ENCODE measurements around the gene STARD7. TPM values are rescaled to one million over a fixed set of nuclear protein-coding genes. Genes with fewer than 3 reads are reported as not detected.

Gene STARD7
- total RNA-seq, 2 donors from 2014 or later, result 93.1 to 141 TPM

GRCh38 chr2:96241900-96242611 is 33.4 kb upstream of the STARD7 start:
- no peak for DNase-seq (ENCODE audit: low spot score)
- Histone ChIP-seq H3K4me1 (replicated peaks) (no peaks in the 10 kb centered on the region), H3K27me3 (replicated peaks; ENCODE audit: insufficient read depth) (no peaks in the 10 kb centered on the region), H3K36me3 (no peaks in the 10 kb centered on the region), H3K9me3 (no peaks in the 10 kb centered on the region), H3K27ac (no peak overlapping the region), H3K4me3 (no peak overlapping the region)
- intact Hi-C loops (cut with DNase I), result no loop called here
- 75% methylated on average over 5 of the region's 5 CpGs for WGBS
- TF ChIP-seq POLR2A (IDR thresholded peaks at IDR 0.05) (no peak), POLR2AphosphoS5 (IDR thresholded peaks at IDR 0.05) (no peak)
- TF ChIP-seq, protein P1, sequence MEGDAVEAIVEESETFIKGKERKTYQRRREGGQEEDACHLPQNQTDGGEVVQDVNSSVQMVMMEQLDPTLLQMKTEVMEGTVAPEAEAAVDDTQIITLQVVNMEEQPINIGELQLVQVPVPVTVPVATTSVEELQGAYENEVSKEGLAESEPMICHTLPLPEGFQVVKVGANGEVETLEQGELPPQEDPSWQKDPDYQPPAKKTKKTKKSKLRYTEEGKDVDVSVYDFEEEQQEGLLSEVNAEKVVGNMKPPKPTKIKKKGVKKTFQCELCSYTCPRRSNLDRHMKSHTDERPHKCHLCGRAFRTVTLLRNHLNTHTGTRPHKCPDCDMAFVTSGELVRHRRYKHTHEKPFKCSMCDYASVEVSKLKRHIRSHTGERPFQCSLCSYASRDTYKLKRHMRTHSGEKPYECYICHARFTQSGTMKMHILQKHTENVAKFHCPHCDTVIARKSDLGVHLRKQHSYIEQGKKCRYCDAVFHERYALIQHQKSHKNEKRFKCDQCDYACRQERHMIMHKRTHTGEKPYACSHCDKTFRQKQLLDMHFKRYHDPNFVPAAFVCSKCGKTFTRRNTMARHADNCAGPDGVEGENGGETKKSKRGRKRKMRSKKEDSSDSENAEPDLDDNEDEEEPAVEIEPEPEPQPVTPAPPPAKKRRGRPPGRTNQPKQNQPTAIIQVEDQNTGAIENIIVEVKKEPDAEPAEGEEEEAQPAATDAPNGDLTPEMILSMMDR (IDR thresholded peaks at IDR 0.05), result no peak

DNA sequence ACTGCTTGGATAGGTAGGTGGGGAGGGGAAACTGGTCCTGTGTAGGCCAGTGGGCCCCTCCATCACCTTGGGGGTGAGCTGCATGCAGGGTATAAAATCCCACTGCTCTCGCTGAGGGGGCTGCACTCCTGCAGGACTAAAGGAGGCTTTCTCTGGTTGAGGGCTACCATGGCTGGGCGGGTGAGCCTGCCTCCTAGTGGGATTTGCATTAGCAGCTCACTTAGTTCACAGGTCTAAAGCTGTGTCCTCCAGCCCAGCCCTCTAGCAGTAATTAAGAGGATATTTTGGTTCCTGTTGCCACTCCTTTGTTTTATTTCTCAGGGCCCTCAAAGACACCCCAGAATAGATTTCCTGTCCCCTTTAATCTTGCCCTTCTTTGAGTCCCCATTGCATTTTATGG is 32.6 kb upstream of the STARD7 start:
- no peak overlapping the region for H3K4me3 ChIP-seq
- TF ChIP-seq, protein P1 (IDR thresholded peaks at IDR 0.05), result no peak
- TF ChIP-seq POLR2A (IDR thresholded peaks at IDR 0.05), result no peak
- no peak for TF ChIP-seq POLR2AphosphoS5 (IDR thresholded peaks at IDR 0.05)
- DNase-seq (ENCODE audit: low spot score), result no peak
- intact Hi-C loops (cut with DNase I), result no loop called here
- no peak overlapping the region for H3K27ac ChIP-seq
- no peaks in the 10 kb centered on the region for H3K36me3 ChIP-seq
- no peaks in the 10 kb centered on the region for H3K9me3 ChIP-seq
- H3K4me1 ChIP-seq (replicated peaks), result no peaks in the 10 kb centered on the region
- WGBS, result 43% methylated on average over 2 of the region's 2 CpGs
- no peaks in the 10 kb centered on the region for H3K27me3 ChIP-seq (replicated peaks; ENCODE audit: insufficient read depth)

DNA sequence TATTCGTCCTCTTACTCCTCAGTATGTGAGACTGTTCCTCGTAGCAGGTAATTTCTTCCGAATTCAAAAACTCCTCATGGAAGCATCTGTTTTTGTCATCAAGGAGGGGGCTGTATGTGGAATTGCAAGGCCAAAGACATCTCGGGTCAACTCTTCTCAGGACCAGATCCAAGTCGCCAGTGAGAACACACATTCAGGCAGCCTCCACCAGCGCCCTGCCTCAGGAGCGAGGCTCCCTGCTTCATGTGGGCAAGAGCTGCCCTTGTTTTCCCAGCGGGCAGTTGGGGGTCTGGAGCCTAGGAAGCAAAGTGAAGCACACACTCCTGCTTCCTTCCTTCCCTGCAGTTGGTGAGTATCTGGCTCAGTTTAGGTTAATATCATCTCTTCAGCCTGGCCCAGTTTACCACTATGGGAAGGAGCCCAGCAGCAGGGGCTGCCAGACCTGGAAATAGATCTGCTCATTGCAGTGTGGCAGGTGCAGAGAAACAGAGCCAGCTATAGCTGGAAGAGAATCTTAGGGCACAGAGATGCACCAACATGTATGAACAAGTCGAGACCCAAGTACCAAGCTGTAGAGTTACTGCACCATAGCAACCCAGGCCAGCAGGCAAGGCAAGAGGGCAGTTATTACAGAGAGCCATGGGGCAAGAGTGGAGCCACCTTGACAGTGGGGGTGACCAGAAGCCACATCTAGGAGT is 31.9 kb upstream of the STARD7 start:
- Histone ChIP-seq H3K36me3 (no peaks in the 10 kb centered on the region), H3K4me3 (no peak overlapping the region), H3K9me3 (no peaks in the 10 kb centered on the region), H3K27ac (no peak overlapping the region), H3K27me3 (replicated peaks; ENCODE audit: insufficient read depth) (no peaks in the 10 kb centered on the region), H3K4me1 (replicated peaks) (no peaks in the 10 kb centered on the region)
- TF ChIP-seq POLR2A (IDR thresholded peaks at IDR 0.05) (no peak), POLR2AphosphoS5 (IDR thresholded peaks at IDR 0.05) (no peak)
- TF ChIP-seq, protein P1 (IDR thresholded peaks at IDR 0.05), result no peak
- 85% methylated on average over 9 of the region's 9 CpGs for WGBS
- no peak for DNase-seq (ENCODE audit: low spot score)
- intact Hi-C loops (cut with DNase I), result no loop called here

- TF ChIP-seq POLR2A (IDR thresholded peaks at IDR 0.05) (no peak), POLR2AphosphoS5 (IDR thresholded peaks at IDR 0.05) (no peak)
- TF ChIP-seq, protein P1 (IDR thresholded peaks at IDR 0.05), result no peak
- Histone ChIP-seq H3K27ac (no peak overlapping the region), H3K9me3 (no peaks in the 10 kb centered on the region), H3K36me3 (no peaks in the 10 kb centered on the region), H3K4me1 (replicated peaks) (no peaks in the 10 kb centered on the region), H3K27me3 (replicated peaks; ENCODE audit: insufficient read depth) (no peaks in the 10 kb centered on the region), H3K4me3 (no peak overlapping the region)
- no peak for DNase-seq (ENCODE audit: low spot score)
- intact Hi-C loops (cut with DNase I), result no loop called here
- WGBS, result 89% methylated on average over 9 of the region's 9 CpGs
These were observed 31.2 kb upstream of the STARD7 start for GRCh38 chr2:96239745-96240264.
